SIG-M5 treated with dmso at 0.1 percent for 504 hours (cell line): ENCODE results near the gene DEUP1.

Experiments used
- DNase-seq: peaks from one replicate; lab custom pipeline; 2025; ENCODE audit not compliant: unreplicated experiment; lab: John Stamatoyannopoulos, UW

DEUP1 gene

DNA sequence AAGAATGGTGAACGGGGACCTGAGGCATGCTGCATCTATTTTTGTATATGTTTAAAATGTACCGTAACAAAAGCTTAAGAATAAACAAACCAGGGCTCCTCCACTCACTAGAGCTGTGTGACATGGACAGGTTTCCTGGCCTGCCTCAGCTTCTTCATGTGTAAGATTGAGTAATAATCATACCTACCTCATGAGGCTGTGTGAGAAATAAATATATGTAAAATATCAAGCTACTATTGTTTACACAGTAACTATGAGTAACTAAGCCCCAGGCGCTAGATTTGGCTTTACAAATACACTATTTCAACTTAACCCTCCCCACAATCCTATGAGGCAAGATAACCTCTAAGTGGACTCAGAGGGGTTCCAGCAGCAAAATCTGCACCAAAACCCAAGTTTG is 146.3 kb downstream of the DEUP1 start:
- DNase-seq = no peak

DNA sequence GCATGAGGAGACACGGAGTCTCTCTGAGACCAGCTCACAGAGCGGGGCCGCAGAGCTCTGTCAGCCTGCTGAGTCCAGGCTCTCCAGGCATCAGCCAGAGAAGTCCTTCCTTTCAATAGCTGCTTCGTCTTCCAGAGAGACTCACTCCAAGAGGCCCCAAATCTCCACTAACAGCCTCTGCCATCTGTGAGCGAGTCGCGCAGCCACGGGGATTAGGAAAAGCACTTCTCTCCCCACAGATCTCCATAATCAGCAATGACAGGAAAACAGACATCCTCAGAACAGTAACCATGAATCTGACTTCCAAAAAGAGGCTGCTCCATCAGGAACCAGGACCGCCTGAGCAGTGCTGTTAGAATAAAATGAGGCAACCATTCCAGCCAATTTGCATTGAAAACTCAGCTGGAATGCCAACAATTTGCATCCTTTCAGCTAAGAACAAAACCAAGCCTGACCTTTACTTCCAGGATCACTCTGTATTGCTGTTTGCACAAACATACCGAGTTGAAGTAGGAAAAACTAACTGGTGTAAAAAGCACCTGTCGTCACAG is 147.2 kb downstream of the DEUP1 start:
- no peak for DNase-seq

DNA sequence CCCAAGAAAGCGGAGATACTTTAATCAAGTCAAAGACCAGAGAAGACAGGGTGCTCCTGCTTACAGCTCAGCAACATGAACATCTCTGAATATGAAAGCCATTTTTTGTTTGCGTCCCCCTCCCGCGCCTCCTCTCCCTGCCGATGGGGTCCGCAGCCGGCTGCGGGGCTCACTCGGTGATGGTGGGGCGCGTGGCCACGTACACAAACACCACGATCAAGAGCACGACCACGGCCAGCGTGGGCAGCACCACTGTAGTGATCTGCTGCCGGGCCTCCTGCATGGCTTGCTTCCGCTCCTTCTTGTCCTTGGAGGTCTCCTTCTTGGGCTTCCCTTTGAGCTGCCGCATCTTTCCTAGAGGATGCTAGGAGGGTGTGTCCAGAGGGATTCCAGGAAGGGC is 148.3 kb downstream of the DEUP1 start:
- no peak for DNase-seq

DNA sequence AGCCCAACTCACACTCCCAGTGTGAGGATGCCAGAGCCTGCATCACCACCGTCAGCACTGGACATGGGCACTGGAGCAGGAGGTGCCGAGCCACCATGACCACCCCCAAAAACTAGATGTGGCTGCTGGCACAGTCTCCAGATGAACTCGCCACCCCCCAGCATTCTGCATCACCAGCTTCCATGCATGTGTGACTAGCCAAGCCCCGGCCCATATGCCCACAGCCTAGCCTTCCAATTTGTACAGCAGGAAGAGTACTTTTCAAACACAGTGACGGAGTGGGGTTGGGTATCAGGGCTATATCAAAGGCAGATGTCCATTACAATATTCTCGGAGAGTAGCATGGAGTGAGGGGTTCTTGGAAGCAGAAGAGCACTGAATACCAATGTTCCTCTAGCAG is 149.7 kb downstream of the DEUP1 start:
- DNase-seq = no peak

DNA sequence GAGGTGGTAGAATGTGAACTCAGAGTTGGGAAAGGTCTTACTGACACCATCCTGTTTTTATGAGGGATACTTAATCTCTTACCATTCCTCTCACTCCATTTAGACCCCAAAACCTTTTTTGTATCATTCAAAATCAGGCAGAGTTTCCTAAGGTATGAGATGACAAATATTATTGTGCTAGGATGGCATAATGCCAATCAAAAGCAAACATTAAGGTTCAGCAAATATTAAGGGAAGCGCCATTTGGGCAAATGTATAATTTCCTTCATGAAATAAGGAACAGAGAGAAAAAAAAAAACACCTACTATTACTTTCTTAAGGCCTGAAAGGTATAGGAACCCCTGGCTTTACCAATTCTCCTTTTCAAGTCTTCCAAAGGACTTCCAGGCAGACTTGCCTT is 150.2 kb downstream of the DEUP1 start:
- DNase-seq = no peak

DNA sequence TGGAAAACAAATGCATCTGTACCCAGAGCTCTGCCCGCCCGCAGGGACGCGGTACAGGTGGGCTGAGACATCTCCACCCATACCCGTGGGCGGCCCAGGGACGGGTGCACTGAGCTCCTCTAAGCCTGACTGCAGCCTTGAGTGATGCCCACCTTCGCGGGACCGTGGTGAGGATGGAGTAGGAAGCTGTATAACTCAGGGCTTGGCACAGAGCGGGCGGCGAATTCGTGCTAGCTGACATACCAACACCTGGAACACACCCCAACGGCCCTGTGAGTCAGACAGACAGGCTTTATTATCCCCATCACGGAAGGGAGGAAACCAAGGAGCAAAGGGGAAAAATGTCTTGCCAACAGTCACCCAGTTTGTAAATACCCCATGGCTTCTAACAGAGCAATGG is 150.7 kb downstream of the DEUP1 start:
- no peak for DNase-seq

- DNase-seq = no peak
Measured at GRCh38 chr11:93481696-93482095, 151.2 kb downstream of the DEUP1 start.

DNA sequence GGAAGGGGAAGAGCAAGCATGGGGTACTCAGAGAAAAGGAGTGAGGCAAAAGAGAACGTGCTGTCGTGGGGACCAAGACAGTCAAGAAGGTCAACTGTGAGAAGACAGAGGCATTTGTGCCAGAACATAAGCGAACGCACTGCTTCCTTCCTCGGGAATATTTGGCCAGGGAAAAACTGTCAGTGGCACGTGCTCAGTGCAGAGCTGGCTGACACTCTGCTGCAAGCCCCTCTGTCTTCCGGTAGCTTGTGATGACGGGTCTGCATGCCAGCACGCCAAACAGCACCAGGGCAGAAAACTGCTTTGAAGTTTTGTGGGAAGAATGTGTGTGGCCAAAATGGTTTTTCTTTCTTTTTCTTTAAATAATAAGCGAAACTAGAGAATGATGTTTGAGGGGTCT is 152.0 kb downstream of the DEUP1 start:
- no peak for DNase-seq

DNA sequence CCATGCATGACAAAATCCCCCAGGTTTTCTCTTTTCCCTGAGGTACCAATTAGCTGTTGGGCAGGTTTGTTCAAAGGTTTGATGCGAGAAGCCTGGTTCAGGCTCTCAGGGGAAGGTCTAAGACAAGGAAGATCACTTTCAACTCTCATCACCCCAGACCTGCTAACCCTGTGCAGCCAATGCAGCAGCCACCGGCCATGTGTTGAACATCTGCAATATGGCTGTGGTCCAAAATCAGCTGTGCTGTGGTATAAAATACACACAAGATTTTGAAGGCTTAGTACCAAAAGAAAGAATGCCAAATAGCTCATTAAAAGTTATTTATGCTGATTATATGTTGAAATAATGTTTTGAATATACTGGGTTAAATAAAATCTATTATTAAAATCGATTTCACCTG is 154.2 kb downstream of the DEUP1 start:
- DNase-seq = no peak

DNA sequence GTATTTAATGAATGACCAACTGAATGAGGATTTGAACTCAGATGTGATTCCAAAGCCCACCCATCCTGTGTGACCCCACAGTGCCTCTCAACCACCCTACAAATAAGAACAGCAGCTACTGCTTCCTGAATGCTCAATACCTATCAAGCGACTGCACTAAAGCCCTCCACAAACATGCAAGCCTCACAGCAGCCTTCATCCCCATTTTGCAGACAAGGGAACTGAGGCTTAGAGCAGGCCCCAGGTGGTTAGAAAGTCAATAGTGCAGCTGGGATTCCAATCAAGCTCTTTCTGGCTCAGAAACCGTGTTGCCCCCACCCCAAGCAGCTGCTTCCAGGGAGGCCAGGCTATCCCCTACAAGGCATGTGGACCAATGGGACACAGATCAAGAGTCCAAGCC is 155.4 kb downstream of the DEUP1 start:
- DNase-seq = no peak

DNA sequence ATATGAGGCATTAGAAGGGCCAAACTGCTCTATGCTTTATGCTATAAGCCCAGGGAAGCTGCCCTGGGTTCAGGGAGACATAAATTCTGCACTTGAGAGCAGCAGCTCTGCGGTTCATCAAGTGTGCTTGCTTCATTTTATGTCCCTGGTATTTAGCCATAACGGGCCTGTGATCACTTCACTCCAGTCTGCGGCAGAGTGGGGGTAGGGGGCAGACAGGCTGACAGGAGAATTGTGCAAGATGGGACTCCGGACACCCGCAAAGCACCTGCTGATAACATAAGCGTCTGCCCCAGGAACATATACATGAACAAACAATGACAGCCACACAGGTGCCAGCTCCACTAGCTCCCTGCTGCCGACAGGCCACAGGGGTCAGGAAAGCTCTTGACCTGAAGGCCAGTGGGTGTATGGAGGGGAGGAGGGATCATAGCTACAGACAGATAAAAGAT is 156.5 kb downstream of the DEUP1 start:
- no peak for DNase-seq
